ENCODE results near the gene YPEL5. TPM values are rescaled to one million over a fixed set of nuclear protein-coding genes. Genes with fewer than 3 reads are reported as not detected.

Gene YPEL5
- total RNA-seq, 1 experiment from 2014 or later: 27.1 TPM

DNA sequence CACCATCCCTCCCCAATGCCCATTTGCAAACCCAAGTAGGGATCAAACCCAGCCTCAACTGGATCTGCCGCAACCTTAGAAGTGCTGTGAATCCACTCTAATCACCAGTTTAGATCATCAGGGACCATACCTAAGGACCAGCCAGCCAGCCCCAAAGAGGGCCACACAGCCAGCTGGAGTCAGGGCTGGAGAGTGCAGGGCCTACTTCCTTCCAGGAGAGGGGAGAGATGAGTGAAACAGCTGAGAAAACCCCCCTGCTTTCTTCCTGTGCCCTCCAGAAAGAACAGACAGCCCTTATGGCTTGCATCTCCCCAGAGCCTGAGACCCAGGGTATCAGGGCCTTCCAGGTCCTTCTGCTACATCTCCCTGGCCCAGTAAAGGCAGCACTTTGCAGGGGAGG is 25.8 kb downstream of the YPEL5 start:
- ChIA-PET CTCF (no interaction called here), RAD21 (ENCODE audit: low non-redundant PET in 1 of 2, low total read pairs in 2 of 2, uncharacterized antibody in 2 of 2, unreplicated experiment in 2 of 2) (no interaction called here), POLR2A (no interaction called here)
- Histone ChIP-seq H3K79me2 (ENCODE audit: insufficient read depth, low read length) (no peaks in the 10 kb centered on the region), H3K9me3 (ENCODE audit: control insufficient read depth in 1 of 2, insufficient read depth in 1 of 2, low read depth in 1 of 2, low read length in 2 of 2) (no peaks in the 10 kb centered on the region), H3K4me1 (ENCODE audit: control insufficient read depth in 1 of 2, insufficient read depth in 2 of 2, low read length in 2 of 2) (no peaks in the 10 kb centered on the region), H4K20me1 (ENCODE audit: insufficient read depth) (no peaks in the 10 kb centered on the region), H3K9me2 (ENCODE audit: insufficient read depth) (no peaks in the 10 kb centered on the region), H3K4me3 (replicated peaks in 1 of 2; ENCODE audit: low read depth in 1 of 2, low read length in 2 of 2) (no peak overlapping the region), H2AFZ (ENCODE audit: low read depth, low read length, poor library complexity, severe bottlenecking) (no peak overlapping the region), H3K27ac (ENCODE audit: low read depth, low read length) (no peak overlapping the region), H3K4me2 (ENCODE audit: low read length) (no peak overlapping the region), H3K36me3 (ENCODE audit: control insufficient read depth in 1 of 2, insufficient read depth in 2 of 2, low read length in 2 of 2) (no peaks in the 10 kb centered on the region), H3K9ac (ENCODE audit: low read length) (no peak overlapping the region), H3K27me3 (ENCODE audit: insufficient read depth, low read length) (no peaks in the 10 kb centered on the region)
- BruUV-seq (replicated peaks): no TSS peak
- TF ChIP-seq, protein P1, sequence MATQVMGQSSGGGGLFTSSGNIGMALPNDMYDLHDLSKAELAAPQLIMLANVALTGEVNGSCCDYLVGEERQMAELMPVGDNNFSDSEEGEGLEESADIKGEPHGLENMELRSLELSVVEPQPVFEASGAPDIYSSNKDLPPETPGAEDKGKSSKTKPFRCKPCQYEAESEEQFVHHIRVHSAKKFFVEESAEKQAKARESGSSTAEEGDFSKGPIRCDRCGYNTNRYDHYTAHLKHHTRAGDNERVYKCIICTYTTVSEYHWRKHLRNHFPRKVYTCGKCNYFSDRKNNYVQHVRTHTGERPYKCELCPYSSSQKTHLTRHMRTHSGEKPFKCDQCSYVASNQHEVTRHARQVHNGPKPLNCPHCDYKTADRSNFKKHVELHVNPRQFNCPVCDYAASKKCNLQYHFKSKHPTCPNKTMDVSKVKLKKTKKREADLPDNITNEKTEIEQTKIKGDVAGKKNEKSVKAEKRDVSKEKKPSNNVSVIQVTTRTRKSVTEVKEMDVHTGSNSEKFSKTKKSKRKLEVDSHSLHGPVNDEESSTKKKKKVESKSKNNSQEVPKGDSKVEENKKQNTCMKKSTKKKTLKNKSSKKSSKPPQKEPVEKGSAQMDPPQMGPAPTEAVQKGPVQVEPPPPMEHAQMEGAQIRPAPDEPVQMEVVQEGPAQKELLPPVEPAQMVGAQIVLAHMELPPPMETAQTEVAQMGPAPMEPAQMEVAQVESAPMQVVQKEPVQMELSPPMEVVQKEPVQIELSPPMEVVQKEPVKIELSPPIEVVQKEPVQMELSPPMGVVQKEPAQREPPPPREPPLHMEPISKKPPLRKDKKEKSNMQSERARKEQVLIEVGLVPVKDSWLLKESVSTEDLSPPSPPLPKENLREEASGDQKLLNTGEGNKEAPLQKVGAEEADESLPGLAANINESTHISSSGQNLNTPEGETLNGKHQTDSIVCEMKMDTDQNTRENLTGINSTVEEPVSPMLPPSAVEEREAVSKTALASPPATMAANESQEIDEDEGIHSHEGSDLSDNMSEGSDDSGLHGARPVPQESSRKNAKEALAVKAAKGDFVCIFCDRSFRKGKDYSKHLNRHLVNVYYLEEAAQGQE (IDR thresholded peaks at IDR 0.05; ENCODE audit: low read depth): no peak
- TF ChIP-seq EGR1 (IDR thresholded peaks at IDR 0.05; ENCODE audit: low read depth) (no peak), RAD21 (IDR thresholded peaks at IDR 0.05; ENCODE audit: low read depth) (no peak), POLR2A (IDR thresholded peaks at IDR 0.05; ENCODE audit: borderline replicate concordance, extremely low read depth, insufficient read depth, insufficient read length) (no peak), CBX3 (IDR thresholded peaks at IDR 0.05; ENCODE audit: low read depth) (no peak), POLR2AphosphoS5 (IDR thresholded peaks at IDR 0.05; ENCODE audit: low read depth, low read length) (no peak), TCF7L2 (IDR thresholded peaks at IDR 0.05; ENCODE audit: borderline replicate concordance, extremely low read depth, insufficient read depth, insufficient read length) (no peak)
- DNase-seq (ENCODE audit: low read depth, low spot score) (no peak), ATAC-seq (no peak)
- intact Hi-C loops (cut with micrococcal nuclease): no loop called here

DNA sequence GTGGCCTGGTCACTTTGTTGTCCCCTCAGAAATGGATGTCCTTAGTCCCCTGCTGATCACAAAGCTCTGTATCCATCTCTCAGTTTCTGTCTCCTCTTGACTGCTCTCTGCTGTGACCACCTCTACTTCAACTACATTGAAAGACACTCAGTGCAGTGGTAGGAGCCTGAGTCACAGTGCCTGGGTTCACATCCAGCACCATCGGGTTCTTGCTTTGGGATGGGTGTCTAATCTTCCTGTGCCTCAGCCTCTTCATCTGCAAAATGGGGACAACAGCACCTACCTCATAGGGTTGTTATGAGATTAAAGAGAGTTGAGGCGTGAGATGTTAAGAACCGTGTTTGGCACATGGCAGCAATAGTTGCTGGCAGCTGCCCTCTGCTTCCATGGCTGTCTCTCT is 30.6 kb downstream of the YPEL5 start:
- POLR2A ChIA-PET: no interaction called here
- CTCF ChIA-PET: no interaction called here
- H3K27ac ChIP-seq (ENCODE audit: low read depth, low read length): no peak overlapping the region
- TF ChIP-seq FOSL1 (IDR thresholded peaks at IDR 0.05; ENCODE audit: low read depth): no peak
- no peak for TF ChIP-seq EGR1 (IDR thresholded peaks at IDR 0.05; ENCODE audit: low read depth)
- no peak for TF ChIP-seq EZH2phosphoT487 (IDR thresholded peaks at IDR 0.05; ENCODE audit: borderline replicate concordance)
- TF ChIP-seq RAD21 (IDR thresholded peaks at IDR 0.05; ENCODE audit: low read depth): no peak
- TF ChIP-seq SIN3A (IDR thresholded peaks at IDR 0.05; ENCODE audit: low read depth): no peak
- TF ChIP-seq, protein P2, sequence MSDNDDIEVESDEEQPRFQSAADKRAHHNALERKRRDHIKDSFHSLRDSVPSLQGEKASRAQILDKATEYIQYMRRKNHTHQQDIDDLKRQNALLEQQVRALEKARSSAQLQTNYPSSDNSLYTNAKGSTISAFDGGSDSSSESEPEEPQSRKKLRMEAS (IDR thresholded peaks at IDR 0.05): no peak
- TF ChIP-seq, protein P1 (IDR thresholded peaks at IDR 0.05; ENCODE audit: low read depth): no peak
- no peak for TF ChIP-seq POLR2A (IDR thresholded peaks at IDR 0.05; ENCODE audit: borderline replicate concordance, extremely low read depth, insufficient read depth, insufficient read length)
- TF ChIP-seq, protein P3, sequence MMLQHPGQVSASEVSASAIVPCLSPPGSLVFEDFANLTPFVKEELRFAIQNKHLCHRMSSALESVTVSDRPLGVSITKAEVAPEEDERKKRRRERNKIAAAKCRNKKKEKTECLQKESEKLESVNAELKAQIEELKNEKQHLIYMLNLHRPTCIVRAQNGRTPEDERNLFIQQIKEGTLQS (IDR thresholded peaks at IDR 0.05): no peak
- TF ChIP-seq EZH2 (IDR thresholded peaks at IDR 0.05): no peak
- TF ChIP-seq POLR2AphosphoS5 (IDR thresholded peaks at IDR 0.05; ENCODE audit: low read depth, low read length): no peak

More for the DNA sequence above, 30.6 kb downstream of the YPEL5 start:
- ATAC-seq (no peak), DNase-seq (ENCODE audit: low read depth, low spot score) (no peak)
- Histone ChIP-seq H3K9me3 (ENCODE audit: control insufficient read depth in 1 of 2, insufficient read depth in 1 of 2, low read depth in 1 of 2, low read length in 2 of 2) (no peaks in the 10 kb centered on the region), H3K27me3 (ENCODE audit: insufficient read depth, low read length) (no peaks in the 10 kb centered on the region; the same call in 1 of the 2 replicates), H3K4me1 (ENCODE audit: control insufficient read depth in 1 of 2, insufficient read depth in 2 of 2, low read length in 2 of 2) (no peaks in the 10 kb centered on the region), H3K4me3 (replicated peaks in 1 of 2; ENCODE audit: low read depth in 1 of 2, low read length in 2 of 2) (no peak overlapping the region), H2AFZ (ENCODE audit: low read depth, low read length, poor library complexity, severe bottlenecking) (no peak overlapping the region), H3K9me2 (ENCODE audit: insufficient read depth) (no peaks in the 10 kb centered on the region), H3K4me2 (ENCODE audit: low read length) (no peak overlapping the region), H3K9ac (ENCODE audit: low read length) (no peak overlapping the region), H3K36me3 (ENCODE audit: control insufficient read depth in 1 of 2, insufficient read depth in 2 of 2, low read length in 2 of 2) (no peaks in the 10 kb centered on the region), H4K20me1 (ENCODE audit: insufficient read depth) (no peaks in the 10 kb centered on the region), H3K79me2 (ENCODE audit: insufficient read depth, low read length) (no peaks in the 10 kb centered on the region)
- BruUV-seq (replicated peaks): no TSS peak
- RAD21 ChIA-PET (ENCODE audit: low non-redundant PET in 1 of 2, low total read pairs in 2 of 2, uncharacterized antibody in 2 of 2, unreplicated experiment in 2 of 2): no interaction called here
- intact Hi-C loops (cut with micrococcal nuclease): no loop called here

Data from HCT116 (cell line).